ENCODE results near the gene BUB3.
"Not testable (repeated sequence)": the region's sequence is repeated elsewhere in the genome, so short reads cannot be mapped to it uniquely, and the experiment has no call there.

BUB3 gene

GRCh38 chr10:123175389-123176387 is 21.5 kb downstream of the BUB3 start:
- Histone ChIP-seq H3K9me2 (ENCODE audit: low read depth, low read length) (no peaks in the 10 kb centered on the region), H3K9me3 (ENCODE audit: low read length) (no peaks in the 10 kb centered on the region), H3K27ac (ENCODE audit: low read depth, low read length, poor library complexity, severe bottlenecking) (no peak overlapping the region), H3K4me2 (ENCODE audit: low read length) (no peak overlapping the region), H3K4me3 (ENCODE audit: low read depth, low read length, poor library complexity, severe bottlenecking) (no peak overlapping the region), H3K4me1 (ENCODE audit: insufficient read depth, low read length, severe bottlenecking) (no peaks in the 10 kb centered on the region), H2AFZ (ENCODE audit: low read length) (no peak overlapping the region), H3K27me3 (ENCODE audit: insufficient read depth, low read length) (no peaks in the 10 kb centered on the region), H3F3A (ENCODE audit: insufficient read depth, low read length) (no peaks in the 10 kb centered on the region; the same call in 1 of the 2 replicates), H3K9ac (ENCODE audit: low read length) (no peak overlapping the region), H3K79me2 (ENCODE audit: insufficient read depth, low read length) (no peaks in the 10 kb centered on the region), H3K36me3 (ENCODE audit: insufficient read depth, low read length) (peaks cover 43% of the 10 kb centered on the region), H4K20me1 (ENCODE audit: insufficient read depth, low read length) (no peaks in the 10 kb centered on the region)
- TF ChIP-seq CTCF (IDR thresholded peaks at IDR 0.05; ENCODE audit: low read length), result no peak
- TF ChIP-seq EZH2 (IDR thresholded peaks at IDR 0.05; ENCODE audit: borderline replicate concordance, low read length), result no peak

GRCh38 chr10:123178390-123178789 is 24.2 kb downstream of the BUB3 start:
- peaks cover 35% of the 10 kb centered on the region for H3K36me3 ChIP-seq (ENCODE audit: insufficient read depth, low read length)
- not testable (repeated sequence) for H3F3A ChIP-seq (ENCODE audit: insufficient read depth, low read length); H2AFZ ChIP-seq (ENCODE audit: low read length); H3K9ac ChIP-seq (ENCODE audit: low read length); H3K4me3 ChIP-seq (ENCODE audit: low read depth, low read length, poor library complexity, severe bottlenecking); H4K20me1 ChIP-seq (ENCODE audit: insufficient read depth, low read length); H3K9me2 ChIP-seq (ENCODE audit: low read depth, low read length); H3K4me1 ChIP-seq (ENCODE audit: insufficient read depth, low read length, severe bottlenecking); H3K79me2 ChIP-seq (ENCODE audit: insufficient read depth, low read length); H3K9me3 ChIP-seq (ENCODE audit: low read length); H3K27me3 ChIP-seq (ENCODE audit: insufficient read depth, low read length); H3K4me2 ChIP-seq (ENCODE audit: low read length); H3K27ac ChIP-seq (ENCODE audit: low read depth, low read length, poor library complexity, severe bottlenecking)

- Histone ChIP-seq H3K4me1 (ENCODE audit: insufficient read depth, low read length, severe bottlenecking) (no peaks in the 10 kb centered on the region), H3K79me2 (ENCODE audit: insufficient read depth, low read length) (no peaks in the 10 kb centered on the region), H3K9me3 (ENCODE audit: low read length) (peaks cover 4% of the 10 kb centered on the region; the same call in 1 of the 2 replicates), H2AFZ (ENCODE audit: low read length) (no peak overlapping the region), H3K27ac (ENCODE audit: low read depth, low read length, poor library complexity, severe bottlenecking) (no peak overlapping the region), H3K27me3 (ENCODE audit: insufficient read depth, low read length) (no peaks in the 10 kb centered on the region), H3K36me3 (ENCODE audit: insufficient read depth, low read length) (peaks cover 25% of the 10 kb centered on the region), H3K4me2 (ENCODE audit: low read length) (no peak overlapping the region), H3K9me2 (ENCODE audit: low read depth, low read length) (no peaks in the 10 kb centered on the region), H3F3A (ENCODE audit: insufficient read depth, low read length) (no peaks in the 10 kb centered on the region), H3K4me3 (ENCODE audit: low read depth, low read length, poor library complexity, severe bottlenecking) (no peak overlapping the region), H4K20me1 (ENCODE audit: insufficient read depth, low read length) (no peaks in the 10 kb centered on the region), H3K9ac (ENCODE audit: low read length) (no peak overlapping the region)
- TF ChIP-seq CTCF (IDR thresholded peaks at IDR 0.05; ENCODE audit: low read length), result no peak
- TF ChIP-seq EZH2 (IDR thresholded peaks at IDR 0.05; ENCODE audit: borderline replicate concordance, low read length), result no peak
These were observed 26.2 kb downstream of the BUB3 start for GRCh38 chr10:123180101-123181090.
